GM19467 (cell line): Measurements from ENCODE around the gene COPS3.

Experiments
- ATAC-seq: cut with Tn5 transposase; IDR thresholded peaks from one replicate; pipeline ENCODE4 v1.9.1; 2021; ENCODE audit warnings: mild to moderate bottlenecking, moderate library complexity; ENCODE audit not compliant: unreplicated experiment

COPS3 gene

DNA sequence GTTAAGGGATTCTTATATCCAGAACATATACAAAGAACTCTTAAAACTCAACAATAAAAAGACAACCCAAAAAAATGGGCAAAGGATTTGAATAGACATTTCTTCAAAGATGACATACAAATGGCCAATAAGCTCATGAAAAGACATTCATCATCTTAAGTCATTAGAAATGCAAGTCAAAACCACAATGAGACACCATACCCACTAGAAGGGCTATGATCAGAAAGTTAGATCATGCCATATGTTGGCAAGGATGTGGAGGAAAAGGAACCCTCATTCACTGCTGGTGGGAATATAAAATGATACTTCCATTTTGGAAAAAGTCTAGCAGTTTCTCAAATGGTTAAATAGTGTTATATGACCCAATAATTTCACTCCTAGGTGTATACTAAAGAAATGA lies 84.3 kb downstream of the COPS3 start:
- ATAC-seq = no peak
